ENCODE measurements around the gene C2CD2L. TPM values are rescaled to one million over a fixed set of nuclear protein-coding genes. Genes with fewer than 3 reads are reported as not detected.

C2CD2L gene
- total and polyA plus RNA-seq, 4 donors, result 2.5 to 6.3 (median 4.8) TPM

DNA sequence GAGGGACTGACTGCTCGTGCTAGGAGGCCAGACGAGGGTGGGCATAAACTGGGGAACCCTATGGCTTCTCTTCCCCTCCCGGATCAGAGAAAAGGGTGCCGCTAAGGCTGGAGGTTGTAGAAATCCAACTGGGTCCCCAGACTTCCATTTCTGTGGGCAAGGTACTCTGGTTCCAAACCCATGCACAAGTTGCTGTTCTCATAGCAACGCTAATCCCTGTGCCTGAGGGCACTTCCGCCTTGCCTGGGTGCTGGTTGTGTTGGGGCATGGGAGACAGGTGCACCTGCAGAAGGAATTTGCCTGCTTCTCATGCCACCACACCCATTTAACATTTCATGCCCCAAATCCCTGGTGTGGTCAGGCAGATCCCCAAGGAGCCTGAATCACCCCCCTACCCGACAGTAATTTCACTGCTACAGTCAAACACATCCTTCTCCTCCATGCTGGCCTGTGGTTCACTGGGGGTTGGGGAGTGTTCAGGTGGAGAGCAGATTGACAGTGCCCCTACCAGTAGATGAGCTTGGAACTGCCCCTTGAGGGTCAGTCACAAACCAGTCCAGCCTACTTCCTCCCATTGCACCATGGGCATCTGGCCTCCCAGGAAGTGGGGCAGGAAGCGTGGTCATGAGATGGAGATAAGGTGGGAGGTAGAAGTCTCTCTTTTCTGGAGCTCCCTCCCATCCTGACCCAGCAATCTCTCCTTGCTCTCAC is 1.2 kb downstream of the C2CD2L start:
- H3K4me1 ChIP-seq (ENCODE audit: control insufficient read depth in 4 of 4, insufficient read depth in 4 of 4, low read length in 3 of 4), result peaks cover 8 to 29% (median 22%) of the 10 kb centered on the region in 4 donors
- H3K9me3 ChIP-seq (ENCODE audit: control insufficient read depth in 4 of 4, low read length in 3 of 4), result no peaks in the 10 kb centered on the region
- peaks cover 3 to 29% (median 18%) of the 10 kb centered on the region in 4 donors for H3K36me3 ChIP-seq (ENCODE audit: control insufficient read depth in 4 of 4, insufficient read depth in 3 of 4, low read depth in 1 of 4, low read length in 3 of 4)
- WGBS, result 15% methylated on average over 8 of the region's 8 CpGs
- H3K4me3 ChIP-seq (ENCODE audit: low read depth in 1 of 3, low read length in 3 of 3), result peak overlapping the region; percentile 48 to 91 (median 78)
- H3K27me3 ChIP-seq (ENCODE audit: control insufficient read depth in 4 of 4, insufficient read depth in 4 of 4, low read length in 3 of 4), result no peaks in the 10 kb centered on the region
- H3K9ac ChIP-seq (ENCODE audit: low read depth in 1 of 2, low read length in 2 of 2), result peak overlapping the region in 1 of 2 donors; percentile 65
- H3K27ac ChIP-seq (ENCODE audit: low read depth in 1 of 2, low read length in 2 of 2), result peak overlapping the region; percentile 12 to 57
- TF ChIP-seq GABPA (IDR thresholded peaks at IDR 0.05 in 1 of 2, conservative IDR thresholded peaks at IDR 0.05 in 1 of 2), result no peak
- TF ChIP-seq ATF3 (IDR thresholded peaks at IDR 0.05), result no peak
- TF ChIP-seq HNF4A (conservative IDR thresholded peaks at IDR 0.05), result no peak
- TF ChIP-seq FOXA2 (IDR thresholded peaks at IDR 0.05), result no peak
- TF ChIP-seq JUND (IDR thresholded peaks at IDR 0.05), result no peak
- no peak for TF ChIP-seq MAX (IDR thresholded peaks at IDR 0.05)
- no peak for TF ChIP-seq SP1 (IDR thresholded peaks at IDR 0.05)
- no peak for TF ChIP-seq RAD21 (IDR thresholded peaks at IDR 0.05)
- TF ChIP-seq EGR1 (IDR thresholded peaks at IDR 0.05; ENCODE audit: low read depth in 2 of 2), result no peak
- TF ChIP-seq HNF4G (IDR thresholded peaks at IDR 0.05), result no peak
- no peak for TF ChIP-seq ZBTB33 (IDR thresholded peaks at IDR 0.05)
- no peak for TF ChIP-seq FOXA1 (IDR thresholded peaks at IDR 0.05)
- no peak for DNase-seq (ENCODE audit: low spot score)

DNA sequence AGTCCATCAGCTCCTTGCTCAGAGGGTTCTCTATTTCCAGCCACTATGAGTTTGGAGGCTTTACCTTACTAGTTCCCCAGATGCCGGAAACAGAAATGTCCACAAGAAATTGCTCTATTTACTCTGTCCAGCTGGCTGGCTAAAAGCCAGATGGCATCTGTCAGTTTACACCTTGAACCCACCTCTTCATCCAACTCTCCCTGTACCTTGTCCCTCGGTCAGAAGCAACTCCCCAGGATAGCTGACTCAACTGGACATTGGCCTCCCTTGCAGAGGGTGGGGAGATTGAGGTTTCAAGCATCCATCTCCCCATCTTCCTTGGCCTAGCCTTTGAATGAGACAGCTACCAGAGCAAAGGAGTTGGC is 1.7 kb downstream of the C2CD2L start:
- Histone ChIP-seq H3K4me3 (ENCODE audit: low read depth in 1 of 3, low read length in 3 of 3) (peak overlapping the region in 2 of 3 donors; percentile 48 to 91), H3K27ac (ENCODE audit: low read depth in 1 of 2, low read length in 2 of 2) (peak overlapping the region; percentile 3 to 4), H3K4me1 (ENCODE audit: control insufficient read depth in 4 of 4, insufficient read depth in 4 of 4, low read length in 3 of 4) (peaks cover 8 to 28% (median 22%) of the 10 kb centered on the region in 4 donors), H3K9ac (ENCODE audit: low read depth in 1 of 2, low read length in 2 of 2) (no peak overlapping the region), H3K27me3 (ENCODE audit: control insufficient read depth in 4 of 4, insufficient read depth in 4 of 4, low read length in 3 of 4) (no peaks in the 10 kb centered on the region), H3K36me3 (ENCODE audit: control insufficient read depth in 4 of 4, insufficient read depth in 3 of 4, low read depth in 1 of 4, low read length in 3 of 4) (peaks cover 3 to 32% (median 18%) of the 10 kb centered on the region in 4 donors), H3K9me3 (ENCODE audit: control insufficient read depth in 4 of 4, low read length in 3 of 4) (no peaks in the 10 kb centered on the region)
- no peak for DNase-seq (ENCODE audit: low spot score)
- TF ChIP-seq FOXA1 (IDR thresholded peaks at IDR 0.05), result peak; percentile 52
- TF ChIP-seq JUND (IDR thresholded peaks at IDR 0.05), result peak; percentile 45 to 66
- TF ChIP-seq RAD21 (IDR thresholded peaks at IDR 0.05), result no peak
- peak; percentile 98 for TF ChIP-seq HNF4A (conservative IDR thresholded peaks at IDR 0.05)
- TF ChIP-seq ZBTB33 (IDR thresholded peaks at IDR 0.05), result peak; percentile 14
- peak; percentile 42 to 70 for TF ChIP-seq RXRA (IDR thresholded peaks at IDR 0.05)
- peak; percentile 44 for TF ChIP-seq ATF3 (IDR thresholded peaks at IDR 0.05)
- TF ChIP-seq EGR1 (IDR thresholded peaks at IDR 0.05; ENCODE audit: low read depth in 2 of 2), result no peak
- no peak for TF ChIP-seq GABPA (IDR thresholded peaks at IDR 0.05 in 1 of 2, conservative IDR thresholded peaks at IDR 0.05 in 1 of 2)
- no peak for TF ChIP-seq TAF1 (conservative IDR thresholded peaks at IDR 0.05)
- no peak for TF ChIP-seq YY1 (IDR thresholded peaks at IDR 0.05)
- peak; percentile 69 for TF ChIP-seq SP1 (IDR thresholded peaks at IDR 0.05)
- TF ChIP-seq, protein P1, sequence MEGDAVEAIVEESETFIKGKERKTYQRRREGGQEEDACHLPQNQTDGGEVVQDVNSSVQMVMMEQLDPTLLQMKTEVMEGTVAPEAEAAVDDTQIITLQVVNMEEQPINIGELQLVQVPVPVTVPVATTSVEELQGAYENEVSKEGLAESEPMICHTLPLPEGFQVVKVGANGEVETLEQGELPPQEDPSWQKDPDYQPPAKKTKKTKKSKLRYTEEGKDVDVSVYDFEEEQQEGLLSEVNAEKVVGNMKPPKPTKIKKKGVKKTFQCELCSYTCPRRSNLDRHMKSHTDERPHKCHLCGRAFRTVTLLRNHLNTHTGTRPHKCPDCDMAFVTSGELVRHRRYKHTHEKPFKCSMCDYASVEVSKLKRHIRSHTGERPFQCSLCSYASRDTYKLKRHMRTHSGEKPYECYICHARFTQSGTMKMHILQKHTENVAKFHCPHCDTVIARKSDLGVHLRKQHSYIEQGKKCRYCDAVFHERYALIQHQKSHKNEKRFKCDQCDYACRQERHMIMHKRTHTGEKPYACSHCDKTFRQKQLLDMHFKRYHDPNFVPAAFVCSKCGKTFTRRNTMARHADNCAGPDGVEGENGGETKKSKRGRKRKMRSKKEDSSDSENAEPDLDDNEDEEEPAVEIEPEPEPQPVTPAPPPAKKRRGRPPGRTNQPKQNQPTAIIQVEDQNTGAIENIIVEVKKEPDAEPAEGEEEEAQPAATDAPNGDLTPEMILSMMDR (IDR thresholded peaks at IDR 0.05; ENCODE audit: low read depth, low read length, missing input control), result no peak
- TF ChIP-seq FOXA2 (IDR thresholded peaks at IDR 0.05), result peak; percentile 68
- TF ChIP-seq NR2F2 (IDR thresholded peaks at IDR 0.05), result no peak
- TF ChIP-seq, protein P2, sequence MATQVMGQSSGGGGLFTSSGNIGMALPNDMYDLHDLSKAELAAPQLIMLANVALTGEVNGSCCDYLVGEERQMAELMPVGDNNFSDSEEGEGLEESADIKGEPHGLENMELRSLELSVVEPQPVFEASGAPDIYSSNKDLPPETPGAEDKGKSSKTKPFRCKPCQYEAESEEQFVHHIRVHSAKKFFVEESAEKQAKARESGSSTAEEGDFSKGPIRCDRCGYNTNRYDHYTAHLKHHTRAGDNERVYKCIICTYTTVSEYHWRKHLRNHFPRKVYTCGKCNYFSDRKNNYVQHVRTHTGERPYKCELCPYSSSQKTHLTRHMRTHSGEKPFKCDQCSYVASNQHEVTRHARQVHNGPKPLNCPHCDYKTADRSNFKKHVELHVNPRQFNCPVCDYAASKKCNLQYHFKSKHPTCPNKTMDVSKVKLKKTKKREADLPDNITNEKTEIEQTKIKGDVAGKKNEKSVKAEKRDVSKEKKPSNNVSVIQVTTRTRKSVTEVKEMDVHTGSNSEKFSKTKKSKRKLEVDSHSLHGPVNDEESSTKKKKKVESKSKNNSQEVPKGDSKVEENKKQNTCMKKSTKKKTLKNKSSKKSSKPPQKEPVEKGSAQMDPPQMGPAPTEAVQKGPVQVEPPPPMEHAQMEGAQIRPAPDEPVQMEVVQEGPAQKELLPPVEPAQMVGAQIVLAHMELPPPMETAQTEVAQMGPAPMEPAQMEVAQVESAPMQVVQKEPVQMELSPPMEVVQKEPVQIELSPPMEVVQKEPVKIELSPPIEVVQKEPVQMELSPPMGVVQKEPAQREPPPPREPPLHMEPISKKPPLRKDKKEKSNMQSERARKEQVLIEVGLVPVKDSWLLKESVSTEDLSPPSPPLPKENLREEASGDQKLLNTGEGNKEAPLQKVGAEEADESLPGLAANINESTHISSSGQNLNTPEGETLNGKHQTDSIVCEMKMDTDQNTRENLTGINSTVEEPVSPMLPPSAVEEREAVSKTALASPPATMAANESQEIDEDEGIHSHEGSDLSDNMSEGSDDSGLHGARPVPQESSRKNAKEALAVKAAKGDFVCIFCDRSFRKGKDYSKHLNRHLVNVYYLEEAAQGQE (IDR thresholded peaks at IDR 0.05), result peak; percentile 15
- peak; percentile 93 for TF ChIP-seq HNF4G (IDR thresholded peaks at IDR 0.05)
- TF ChIP-seq MAX (IDR thresholded peaks at IDR 0.05), result peak; percentile 64
- WGBS, result 32% methylated on average over 2 of the region's 2 CpGs

All from liver (tissue), 9 donors.